CD4-positive, CD25-positive, alpha-beta regulatory T cell (primary cell): ENCODE results near the gene PIK3R2. TPM values are rescaled to one million over a fixed set of nuclear protein-coding genes. Genes with fewer than 3 reads are reported as not detected.

Experiments
- ATAC-seq, 2 donors: fragments of 150-1000 bp; cut with Tn5 transposase; one replicate each; pipeline ENCODE4 v1.10.0; 2021; ENCODE audit warnings: low read depth in 2 of 2, moderate number of reproducible peaks in 2 of 2, moderate library complexity in 1 of 2
- DNase-seq, 3 donors: peaks; one replicate each; pipeline versions ENCODE4 v3.0.0 to v3.0.0-alpha.2; 2012 to 2022; ENCODE audit warnings: mixed read lengths in 1 of 3
- H3K27ac ChIP-seq: one replicate; pipeline ENCODE4 v1.7.0; 2013; ENCODE audit warnings: mild to moderate bottlenecking, low read length; ENCODE audit not compliant: insufficient read depth, poor library complexity, severe bottlenecking
- H3K27me3 ChIP-seq: one replicate; pipeline ENCODE4 v1.7.0; 2013; ENCODE audit warnings: low read length; ENCODE audit not compliant: control insufficient read depth, insufficient read depth
- H3K36me3 ChIP-seq: one replicate; pipeline ENCODE4 v1.7.0; 2013; ENCODE audit warnings: mild to moderate bottlenecking, low read length, moderate library complexity; ENCODE audit not compliant: control insufficient read depth, insufficient read depth
- H3K4me1 ChIP-seq: 2 replicates; pipeline ENCODE4 v1.7.0; 2013; ENCODE audit warnings: mild to moderate bottlenecking, low read length; ENCODE audit not compliant: insufficient read depth, control insufficient read depth, poor library complexity, severe bottlenecking
- H3K4me3 ChIP-seq: one replicate; pipeline ENCODE4 v1.7.0; 2013; ENCODE audit warnings: low read depth, mild to moderate bottlenecking, low read length, moderate library complexity
- H3K9me3 ChIP-seq, 2 experiments: 1 replicate in 1 of 2; 2 replicates in 1 of 2; pipeline ENCODE4 v1.7.0; 2013; ENCODE audit warnings: low read length in 2 of 2, mild to moderate bottlenecking in 1 of 2, moderate library complexity in 1 of 2; ENCODE audit not compliant: control insufficient read depth in 2 of 2
- H3K27ac Mint-ChIP-seq, 3 donors: one replicate each; pipeline ENCODE4 v1.8.0; 2020 to 2022; ENCODE audit warnings: mild to moderate bottlenecking in 3 of 3, mixed read lengths in 3 of 3, moderate library complexity in 2 of 3
- H3K27me3 Mint-ChIP-seq: one replicate; pipeline ENCODE4 v1.8.0; 2022; ENCODE audit warnings: mild to moderate bottlenecking, mixed read lengths
- H3K36me3 Mint-ChIP-seq: one replicate; pipeline ENCODE4 v1.8.0; 2020; ENCODE audit warnings: mixed read lengths
- H3K4me1 Mint-ChIP-seq, 4 donors: one replicate each; pipeline ENCODE4 v1.8.0; 2020 to 2022; ENCODE audit warnings: mixed read lengths in 4 of 4, mild to moderate bottlenecking in 1 of 4
- H3K4me3 Mint-ChIP-seq, 4 donors: one replicate each; pipeline ENCODE4 v1.8.0; 2020 to 2022; ENCODE audit warnings: mild to moderate bottlenecking in 4 of 4, mixed read lengths in 4 of 4, moderate library complexity in 3 of 4
- H3K9me3 Mint-ChIP-seq, 7 donors: one replicate each; pipeline ENCODE4 v1.8.0; 2020 to 2022; ENCODE audit warnings: mixed read lengths in 7 of 7, mild to moderate bottlenecking in 3 of 7, moderate library complexity in 2 of 7
- polyA plus RNA-seq, 4 donors: library from polyadenylated mRNA; unstranded; fragments of 300-500 nt; fragmentation: Illumina TruSeq; gene quantifications; one replicate each; pipeline ENCODE4 v1.2.3, GENCODE V29; 2021
- total RNA-seq: library from RNA; stranded (reverse); gene quantifications from one replicate; pipeline ENCODE4 v1.2.3, GENCODE V29; 2022

PIK3R2 gene
- total and polyA plus RNA-seq, 5 donors from 2014 or later = 0.42 to 9.4 (median 3.2) TPM

DNA sequence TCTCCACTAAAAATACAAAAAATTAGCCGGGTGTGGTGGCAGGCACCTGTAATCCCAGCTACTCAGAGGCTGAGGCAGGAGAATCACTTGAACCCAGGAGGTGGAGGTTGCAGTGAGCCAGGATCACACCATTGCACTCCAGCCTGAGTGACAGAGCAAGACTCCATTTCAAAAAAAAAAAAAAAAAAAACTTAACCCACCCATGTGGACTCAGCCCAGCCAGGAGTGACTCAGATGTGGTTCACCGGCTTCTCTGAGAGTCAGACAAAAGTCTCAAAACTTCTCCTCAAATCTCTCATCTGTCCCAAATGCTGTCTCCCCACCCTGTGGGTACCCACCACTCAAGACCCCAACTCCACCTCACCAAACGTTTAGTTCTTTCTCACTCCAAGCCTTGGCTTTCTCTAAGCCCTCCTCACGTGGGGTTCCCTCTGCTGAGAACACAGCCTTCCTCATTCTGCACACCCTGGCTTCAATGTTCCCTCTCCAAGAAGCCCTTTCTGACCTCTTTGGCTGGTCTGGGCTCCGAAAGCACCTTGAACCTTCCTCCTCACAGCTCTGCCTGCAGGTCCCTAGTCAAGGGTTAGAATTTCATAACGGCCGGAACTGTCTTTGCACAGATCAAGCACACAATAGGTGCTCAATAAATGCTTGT is 61.9 kb downstream of the PIK3R2 start:
- Mint-ChIP-seq H3K9me3 (no peaks in the 10 kb centered on the region), H3K4me1 (peaks cover 0 to 4% (median 0%) of the 10 kb centered on the region in 4 donors), H3K27me3 (peaks cover 21% of the 10 kb centered on the region), H3K4me3 (no peak overlapping the region), H3K36me3 (no peaks in the 10 kb centered on the region), H3K27ac (peak overlapping the region in 1 of 3 donors; percentile 84)
- no peaks in the 10 kb centered on the region for H3K27me3 ChIP-seq
- H3K9me3 ChIP-seq = no peaks in the 10 kb centered on the region
- H3K27ac ChIP-seq = no peak overlapping the region
- DNase-seq (no peak), ATAC-seq (peak in 1 of 2 donors; percentile 35)
- no peaks in the 10 kb centered on the region for H3K4me1 ChIP-seq
- H3K4me3 ChIP-seq = no peak overlapping the region
- H3K36me3 ChIP-seq = no peaks in the 10 kb centered on the region

DNA sequence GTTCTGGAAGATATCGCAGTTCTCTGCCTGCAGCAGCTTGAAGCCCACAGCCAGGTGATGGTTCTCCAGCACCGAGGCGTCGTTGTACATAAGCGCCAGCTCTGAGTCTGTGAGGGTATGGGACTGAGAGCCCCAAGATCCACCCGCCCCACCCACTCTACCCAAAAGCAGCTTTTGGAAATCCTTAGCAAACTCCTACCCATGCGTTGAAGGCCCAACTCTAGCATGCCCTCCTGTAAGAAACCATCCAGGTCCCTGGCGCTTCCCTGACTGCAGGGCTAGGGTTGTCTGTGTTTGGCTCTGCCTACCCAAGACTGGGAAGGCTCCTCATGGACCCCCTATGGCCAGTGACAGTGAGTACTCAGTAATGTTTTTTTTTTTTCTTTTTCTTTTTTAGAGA is 63.8 kb downstream of the PIK3R2 start:
- no peaks in the 10 kb centered on the region for H3K36me3 ChIP-seq
- H3K27ac Mint-ChIP-seq = no peak overlapping the region
- no peaks in the 10 kb centered on the region for H3K27me3 ChIP-seq
- no peak overlapping the region for H3K27ac ChIP-seq
- no peak overlapping the region for H3K4me3 ChIP-seq
- no peaks in the 10 kb centered on the region for H3K4me1 ChIP-seq
- H3K4me3 Mint-ChIP-seq = no peak overlapping the region
- H3K9me3 Mint-ChIP-seq = no peaks in the 10 kb centered on the region
- H3K27me3 Mint-ChIP-seq = peaks cover 12% of the 10 kb centered on the region
- H3K36me3 Mint-ChIP-seq = no peaks in the 10 kb centered on the region
- DNase-seq = no peak
- peaks cover 0 to 5% (median 2%) of the 10 kb centered on the region in 4 donors for H3K4me1 Mint-ChIP-seq
- no peaks in the 10 kb centered on the region for H3K9me3 ChIP-seq
- no peak for ATAC-seq

DNA sequence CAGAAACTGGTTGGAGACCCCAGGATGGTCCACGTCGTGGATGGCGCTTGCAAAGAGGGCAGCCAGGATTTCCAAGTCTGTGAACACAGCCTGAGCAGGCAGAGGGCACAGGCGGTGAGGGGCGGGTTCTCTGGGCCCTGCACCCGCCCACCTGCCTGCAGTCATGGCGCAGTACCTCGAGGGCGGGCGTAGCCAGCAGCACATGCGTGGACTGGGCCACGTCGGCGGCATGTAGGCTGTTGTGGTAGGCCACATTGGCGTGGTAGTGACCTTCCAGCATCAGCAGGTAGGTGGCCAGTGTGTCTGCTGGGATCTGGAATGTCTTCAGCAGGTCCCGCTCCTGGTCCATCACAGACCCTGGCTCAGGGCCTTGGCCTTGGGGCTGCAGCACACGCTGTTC is 65.2 kb downstream of the PIK3R2 start:
- no peak for DNase-seq
- no peaks in the 10 kb centered on the region for H3K9me3 ChIP-seq
- no peak for ATAC-seq
- H3K36me3 ChIP-seq = no peaks in the 10 kb centered on the region
- Mint-ChIP-seq H3K4me3 (no peak overlapping the region), H3K4me1 (peaks cover 0 to 8% (median 0%) of the 10 kb centered on the region in 4 donors), H3K27ac (no peak overlapping the region), H3K27me3 (peaks cover 16% of the 10 kb centered on the region), H3K9me3 (no peaks in the 10 kb centered on the region), H3K36me3 (no peaks in the 10 kb centered on the region)
- H3K27ac ChIP-seq = no peak overlapping the region
- H3K27me3 ChIP-seq = no peaks in the 10 kb centered on the region
- no peak overlapping the region for H3K4me3 ChIP-seq
- no peaks in the 10 kb centered on the region for H3K4me1 ChIP-seq

DNA sequence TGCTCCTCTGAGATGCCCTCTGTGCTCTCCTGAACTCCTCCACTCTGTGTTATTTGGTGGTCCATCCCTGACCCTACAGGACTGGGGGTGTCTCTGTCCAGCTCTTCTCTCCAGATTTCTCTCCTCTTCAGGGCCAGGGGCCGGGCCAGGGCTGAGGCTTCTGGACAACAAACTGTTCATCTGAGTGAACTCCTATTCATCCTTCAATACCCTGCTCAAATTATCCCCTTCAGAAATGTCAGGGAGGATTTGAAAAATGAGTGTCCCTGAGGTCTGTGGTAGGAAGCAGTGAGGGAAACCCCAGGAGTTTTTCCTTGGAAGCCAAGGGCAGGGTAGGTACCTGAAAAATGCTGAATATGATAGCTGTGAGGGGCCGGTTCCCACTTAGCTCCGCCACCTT is 65.6 kb downstream of the PIK3R2 start:
- Mint-ChIP-seq H3K27me3 (peaks cover 18% of the 10 kb centered on the region), H3K9me3 (no peaks in the 10 kb centered on the region), H3K36me3 (no peaks in the 10 kb centered on the region), H3K4me3 (no peak overlapping the region), H3K4me1 (peaks cover 0 to 8% (median 0%) of the 10 kb centered on the region in 4 donors), H3K27ac (no peak overlapping the region)
- no peak for ATAC-seq
- Histone ChIP-seq H3K4me1 (no peaks in the 10 kb centered on the region), H3K36me3 (no peaks in the 10 kb centered on the region), H3K27ac (no peak overlapping the region), H3K4me3 (no peak overlapping the region), H3K27me3 (no peaks in the 10 kb centered on the region), H3K9me3 (no peaks in the 10 kb centered on the region)
- DNase-seq = no peak

Other genes starting within 250 kb of the PIK3R2 start
- gene CCDC124, start 220.1 kb upstream of the PIK3R2 start, total RNA-seq = 32.2 TPM
- gene CCDC124, start 220.1 kb upstream of the PIK3R2 start, polyA plus RNA-seq = 10 to 100 TPM; 29.6 to 42.7 (median 33.5) TPM
- gene KCNN1, start 186.1 kb upstream of the PIK3R2 start, total RNA-seq = not detected
- not detected for gene KCNN1, start 186.1 kb upstream of the PIK3R2 start, polyA plus RNA-seq
- 151 TPM for gene ARRDC2, start 145.0 kb upstream of the PIK3R2 start, total RNA-seq
- gene ARRDC2, start 145.0 kb upstream of the PIK3R2 start, polyA plus RNA-seq = 10 to 100 TPM; 25.9 to 42.7 (median 36.2) TPM
- 60.4 TPM for gene IL12RB1, start 66.2 kb upstream of the PIK3R2 start, total RNA-seq
- gene IL12RB1, start 66.2 kb upstream of the PIK3R2 start, polyA plus RNA-seq = 10 to 100 TPM; 34.9 to 53.2 (median 46.3) TPM
- 45.9 TPM for gene MAST3, start 55.4 kb upstream of the PIK3R2 start, total RNA-seq
- gene MAST3, start 55.4 kb upstream of the PIK3R2 start, polyA plus RNA-seq = 1 to 10 TPM; 8.1 to 9.0 (median 8.6) TPM
- 2.3 TPM for gene IFI30, start 20.6 kb downstream of the PIK3R2 start, total RNA-seq
- 10 to 100 TPM in 2 of 4 donors, 1 to 10 TPM in 2; 7.1 to 17.8 (median 9.7) TPM for gene IFI30, start 20.6 kb downstream of the PIK3R2 start, polyA plus RNA-seq
- 5.5 TPM for gene MPV17L2, start 40.1 kb downstream of the PIK3R2 start, total RNA-seq
- 10 to 100 TPM; 11.3 to 20.8 (median 13.9) TPM for gene MPV17L2, start 40.1 kb downstream of the PIK3R2 start, polyA plus RNA-seq
- gene RAB3A, start 50.9 kb downstream of the PIK3R2 start, total RNA-seq = 5.1 TPM
- 1 to 10 TPM in 2 of 4 donors, under 1 TPM in 2; 0.87 to 1.6 (median 1.2) TPM for gene RAB3A, start 50.9 kb downstream of the PIK3R2 start, polyA plus RNA-seq
- not detected for gene PDE4C, start 73.3 kb downstream of the PIK3R2 start, total RNA-seq
- gene PDE4C, start 73.3 kb downstream of the PIK3R2 start, polyA plus RNA-seq = not detected
- 26.5 TPM for gene IQCN, start 121.3 kb downstream of the PIK3R2 start, total RNA-seq
- under 1 TPM in 3 of 4 donors, not detected in 1; 0.03 to 0.28 (median 0.16) TPM for gene IQCN, start 121.3 kb downstream of the PIK3R2 start, polyA plus RNA-seq
- gene JUND, start 128.5 kb downstream of the PIK3R2 start, total RNA-seq = 1,564 TPM
- 10 to 100 TPM; 30.7 to 85.9 (median 58.8) TPM for gene JUND, start 128.5 kb downstream of the PIK3R2 start, polyA plus RNA-seq
- gene LSM4, start 169.9 kb downstream of the PIK3R2 start, total RNA-seq = 45.6 TPM
- 100 to 1,000 TPM; 101 to 118 (median 116) TPM for gene LSM4, start 169.9 kb downstream of the PIK3R2 start, polyA plus RNA-seq
- 39.4 TPM for gene PGPEP1, start 187.4 kb downstream of the PIK3R2 start, total RNA-seq
- gene PGPEP1, start 187.4 kb downstream of the PIK3R2 start, polyA plus RNA-seq = 1 to 10 TPM; 6.7 to 8.7 (median 8.2) TPM
- not detected for gene GDF15, start 233.0 kb downstream of the PIK3R2 start, total RNA-seq
- not detected for gene GDF15, start 233.0 kb downstream of the PIK3R2 start, polyA plus RNA-seq
- not detected for gene LRRC25, start 244.5 kb downstream of the PIK3R2 start, total RNA-seq
- gene LRRC25, start 244.5 kb downstream of the PIK3R2 start, polyA plus RNA-seq = under 1 TPM in 3 of 4 donors, not detected in 1; 0.09 to 0.79 (median 0.25) TPM